Esophagus squamous epithelium (tissue), 4 donors: ENCODE data around the gene INKA1.

Experiments
- POLR2A ChIP-seq, 4 donors: fragments of 450-650 bp; IDR thresholded peaks; one replicate each; pipeline ENCODE4 v1.6.1; 2017; ENCODE audit warnings: antibody characterized with exemption in 4 of 4, mild to moderate bottlenecking in 4 of 4, moderate library complexity in 3 of 4
- TF ChIP-seq, protein P1 (sequence below), 6 experiments: fragments of 450-650 bp in 4 of 6; fragments of 200-600 bp in 2 of 6; sonication (generic) in 2 of 6; IDR thresholded peaks; one replicate each; pipeline ENCODE4 v1.5.1; 2016 to 2019; ENCODE audit warnings: antibody characterized with exemption in 6 of 6, mild to moderate bottlenecking in 4 of 6, moderate library complexity in 4 of 6

GRCh38 chr3:49763981-49764380 lies 39.1 kb upstream of the INKA1 start:
- TF ChIP-seq, protein P1, sequence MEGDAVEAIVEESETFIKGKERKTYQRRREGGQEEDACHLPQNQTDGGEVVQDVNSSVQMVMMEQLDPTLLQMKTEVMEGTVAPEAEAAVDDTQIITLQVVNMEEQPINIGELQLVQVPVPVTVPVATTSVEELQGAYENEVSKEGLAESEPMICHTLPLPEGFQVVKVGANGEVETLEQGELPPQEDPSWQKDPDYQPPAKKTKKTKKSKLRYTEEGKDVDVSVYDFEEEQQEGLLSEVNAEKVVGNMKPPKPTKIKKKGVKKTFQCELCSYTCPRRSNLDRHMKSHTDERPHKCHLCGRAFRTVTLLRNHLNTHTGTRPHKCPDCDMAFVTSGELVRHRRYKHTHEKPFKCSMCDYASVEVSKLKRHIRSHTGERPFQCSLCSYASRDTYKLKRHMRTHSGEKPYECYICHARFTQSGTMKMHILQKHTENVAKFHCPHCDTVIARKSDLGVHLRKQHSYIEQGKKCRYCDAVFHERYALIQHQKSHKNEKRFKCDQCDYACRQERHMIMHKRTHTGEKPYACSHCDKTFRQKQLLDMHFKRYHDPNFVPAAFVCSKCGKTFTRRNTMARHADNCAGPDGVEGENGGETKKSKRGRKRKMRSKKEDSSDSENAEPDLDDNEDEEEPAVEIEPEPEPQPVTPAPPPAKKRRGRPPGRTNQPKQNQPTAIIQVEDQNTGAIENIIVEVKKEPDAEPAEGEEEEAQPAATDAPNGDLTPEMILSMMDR (IDR thresholded peaks at IDR 0.05): no peak
- TF ChIP-seq POLR2A (IDR thresholded peaks at IDR 0.05): no peak
